ENCODE measurements around the gene SLC19A3. TPM values are rescaled to one million over a fixed set of nuclear protein-coding genes. Genes with fewer than 3 reads are reported as not detected.

The SLC19A3 gene
- total RNA-seq, result 1.0 and 2.1 TPM in 2 replicates

GRCh38 chr2:227717687-227718567 lies at the start of gene SLC19A3:
Gene SLC19A3 (minus strand): TSS chr2:227718028. CDS start chr2:227702318, 15,710 bp downstream.

GRCh38 chr2:227745594-227745993 lies 27.8 kb upstream of the SLC19A3 start, which contains the start of gene SCYGR8:
Gene SCYGR8 (plus strand): TSS chr2:227745894. CDS start chr2:227745894, 0 bp downstream.

GRCh38 chr2:227728035-227728434 lies 10.2 kb upstream of the SLC19A3 start, which contains the start of gene SCYGR7:
Gene SCYGR7 (plus strand): TSS chr2:227728335. CDS start chr2:227728335, 0 bp downstream.

GRCh38 chr2:227724394-227725039 lies 6.7 kb upstream of the SLC19A3 start, which contains the start of gene SCYGR6:
Gene SCYGR6 (minus strand): TSS chr2:227724757. CDS start chr2:227724757, 0 bp downstream.

GRCh38 chr2:227666631-227667170 lies 51.1 kb downstream of the SLC19A3 start, which contains the start of gene SCYGR5:
Gene SCYGR5 (plus strand): TSS chr2:227666804. CDS start chr2:227666804, 0 bp downstream.

Other genes with a start within 250 kb of the SLC19A3 start
- 56.0 and 68.4 TPM in 2 replicates for gene AGFG1, start 245.9 kb downstream of the SLC19A3 start, total RNA-seq
- gene SCYGR2, start 119.1 kb downstream of the SLC19A3 start, total RNA-seq, result not detected in 2 replicates
- gene SCYGR3, start 103.2 kb downstream of the SLC19A3 start, total RNA-seq, result not detected in 2 replicates
- 0.09 TPM in 1 of 2 replicates, not detected in the other for gene SCYGR4, start 100.5 kb downstream of the SLC19A3 start, total RNA-seq
- not detected in 2 replicates for gene SCYGR5, start 51.2 kb downstream of the SLC19A3 start, total RNA-seq
- not detected in 2 replicates for gene SCYGR6, start 6.7 kb upstream of the SLC19A3 start, total RNA-seq
- gene SCYGR7, start 10.3 kb upstream of the SLC19A3 start, total RNA-seq, result not detected in 2 replicates
- gene SCYGR8, start 27.9 kb upstream of the SLC19A3 start, total RNA-seq, result not detected in 2 replicates
- 0.28 TPM in 1 of 2 replicates, not detected in the other for gene CCL20, start 95.8 kb upstream of the SLC19A3 start, total RNA-seq
- gene DAW1, start 153.6 kb upstream of the SLC19A3 start, total RNA-seq, result 0.14 and 0.55 TPM in 2 replicates

All from smooth muscle cell of bladder (primary cell).